ENCODE measurements around the gene TRDN. TPM values are rescaled to one million over a fixed set of nuclear protein-coding genes. Genes with fewer than 3 reads are reported as not detected.

Gene TRDN
- total RNA-seq, 1 experiment from 2014 or later: not detected

GRCh38 chr6:123201869-123202372 is 434.8 kb downstream of the TRDN start:
- H3K27ac ChIP-seq: no peak overlapping the region
- no peaks in the 10 kb centered on the region for H3K9me3 ChIP-seq (replicated peaks)
- no peaks in the 10 kb centered on the region for H3K36me3 ChIP-seq
- no peaks in the 10 kb centered on the region for H3K27me3 ChIP-seq (replicated peaks)
- H3K4me3 ChIP-seq: no peak overlapping the region
- no peak for DNase-seq (ENCODE audit: low read depth in 1 of 2, low spot score in 2 of 2)
- no peaks in the 10 kb centered on the region for H3K4me1 ChIP-seq (replicated peaks)

- DNase-seq (ENCODE audit: low read depth in 1 of 2, low spot score in 2 of 2): no peak
- H3K4me1 ChIP-seq (replicated peaks): no peaks in the 10 kb centered on the region
- H3K36me3 ChIP-seq: no peaks in the 10 kb centered on the region
- H3K4me3 ChIP-seq: no peak overlapping the region
- H3K27ac ChIP-seq: no peak overlapping the region
- no peaks in the 10 kb centered on the region for H3K9me3 ChIP-seq (replicated peaks)
- no peaks in the 10 kb centered on the region for H3K27me3 ChIP-seq (replicated peaks)
Measured at GRCh38 chr6:123193298-123193697, 443.5 kb downstream of the TRDN start.

GRCh38 chr6:123189816-123190215 is 446.9 kb downstream of the TRDN start:
- no peak for DNase-seq (ENCODE audit: low read depth in 1 of 2, low spot score in 2 of 2)
- H3K4me3 ChIP-seq: no peak overlapping the region
- H3K27me3 ChIP-seq (replicated peaks): no peaks in the 10 kb centered on the region
- no peaks in the 10 kb centered on the region for H3K4me1 ChIP-seq (replicated peaks)
- H3K9me3 ChIP-seq (replicated peaks): no peaks in the 10 kb centered on the region
- no peaks in the 10 kb centered on the region for H3K36me3 ChIP-seq
- no peak overlapping the region for H3K27ac ChIP-seq

GRCh38 chr6:123182998-123183397 is 453.8 kb downstream of the TRDN start:
- H3K4me1 ChIP-seq (replicated peaks): no peaks in the 10 kb centered on the region
- DNase-seq (ENCODE audit: low read depth in 1 of 2, low spot score in 2 of 2): no peak
- no peaks in the 10 kb centered on the region for H3K27me3 ChIP-seq (replicated peaks)
- H3K36me3 ChIP-seq: no peaks in the 10 kb centered on the region
- no peak overlapping the region for H3K27ac ChIP-seq
- 0 out of 2 replicates have a peak, but pooled peaks cover 4% of the 10 kb centered on the region for H3K9me3 ChIP-seq (replicated peaks)
- no peak overlapping the region for H3K4me3 ChIP-seq

GRCh38 chr6:123176706-123177105 is 460.0 kb downstream of the TRDN start:
- no peak overlapping the region for H3K4me3 ChIP-seq
- 0 out of 2 replicates have a peak, but pooled peaks cover 4% of the 10 kb centered on the region for H3K9me3 ChIP-seq (replicated peaks)
- H3K4me1 ChIP-seq (replicated peaks): no peaks in the 10 kb centered on the region
- no peak for DNase-seq (ENCODE audit: low read depth in 1 of 2, low spot score in 2 of 2)
- no peaks in the 10 kb centered on the region for H3K36me3 ChIP-seq
- no peak overlapping the region for H3K27ac ChIP-seq
- no peaks in the 10 kb centered on the region for H3K27me3 ChIP-seq (replicated peaks)

- Histone ChIP-seq H3K4me3 (no peak overlapping the region), H3K4me1 (replicated peaks) (no peaks in the 10 kb centered on the region), H3K27me3 (replicated peaks) (no peaks in the 10 kb centered on the region), H3K36me3 (no peaks in the 10 kb centered on the region), H3K27ac (no peak overlapping the region), H3K9me3 (replicated peaks) (no peaks in the 10 kb centered on the region)
- no peak for DNase-seq (ENCODE audit: low read depth in 1 of 2, low spot score in 2 of 2)
Measured at GRCh38 chr6:123171341-123172115, 465.2 kb downstream of the TRDN start.

- Histone ChIP-seq H3K27ac (no peak overlapping the region), H3K36me3 (no peaks in the 10 kb centered on the region), H3K4me1 (replicated peaks) (no peaks in the 10 kb centered on the region), H3K9me3 (replicated peaks) (no peaks in the 10 kb centered on the region), H3K27me3 (replicated peaks) (no peaks in the 10 kb centered on the region), H3K4me3 (no peak overlapping the region)
- DNase-seq (ENCODE audit: low read depth in 1 of 2, low spot score in 2 of 2): no peak
Measured at GRCh38 chr6:123169774-123170095, 467.0 kb downstream of the TRDN start.

DNA sequence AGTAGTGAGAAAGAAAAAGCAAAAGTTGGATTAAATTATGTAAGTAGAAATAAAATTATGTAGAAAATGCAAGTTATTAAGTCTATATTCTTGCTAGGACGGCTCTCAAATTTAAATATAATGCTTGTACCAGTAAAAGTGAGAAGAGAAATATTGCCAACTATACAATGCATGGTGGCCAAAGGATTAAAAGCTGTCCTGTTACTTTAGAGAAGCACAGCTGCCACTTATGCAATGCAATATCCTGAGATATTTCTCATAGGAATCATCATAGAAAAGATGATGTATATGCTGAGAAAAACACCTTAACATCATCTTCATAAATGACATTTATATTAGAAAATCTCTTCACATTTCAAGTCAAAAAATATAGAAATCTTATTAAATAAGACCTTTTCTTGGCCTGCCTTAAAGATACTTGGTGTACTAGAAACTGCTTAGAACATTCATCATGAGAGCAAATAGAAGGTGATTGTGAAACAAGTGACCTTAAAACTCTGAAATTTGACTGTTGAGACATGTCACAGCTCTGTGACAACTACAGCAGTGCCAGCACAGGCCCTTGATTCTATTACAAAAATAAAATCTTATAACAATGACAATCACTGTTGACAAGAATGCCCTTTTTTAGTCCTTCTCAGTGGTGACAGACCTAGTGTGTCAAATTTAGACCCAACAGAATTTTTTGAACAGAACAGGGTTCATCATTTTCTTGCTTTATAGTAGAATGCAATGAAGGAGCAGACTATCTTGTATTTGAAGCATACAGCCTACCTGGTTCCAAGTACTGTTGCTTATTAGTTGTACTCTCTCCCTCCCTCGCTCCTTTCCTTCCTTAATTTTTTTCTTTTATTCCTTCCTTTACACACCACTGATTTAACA is 467.6 kb downstream of the TRDN start:
- H3K9me3 ChIP-seq (replicated peaks): no peaks in the 10 kb centered on the region
- H3K4me1 ChIP-seq (replicated peaks): no peaks in the 10 kb centered on the region
- no peaks in the 10 kb centered on the region for H3K27me3 ChIP-seq (replicated peaks)
- no peak for DNase-seq (ENCODE audit: low read depth in 1 of 2, low spot score in 2 of 2)
- no peak overlapping the region for H3K27ac ChIP-seq
- no peaks in the 10 kb centered on the region for H3K36me3 ChIP-seq
- H3K4me3 ChIP-seq: no peak overlapping the region

GRCh38 chr6:123168466-123168865 is 468.3 kb downstream of the TRDN start:
- no peak for DNase-seq (ENCODE audit: low read depth in 1 of 2, low spot score in 2 of 2)
- Histone ChIP-seq H3K36me3 (no peaks in the 10 kb centered on the region), H3K9me3 (replicated peaks) (no peaks in the 10 kb centered on the region), H3K4me1 (replicated peaks) (no peaks in the 10 kb centered on the region), H3K27me3 (replicated peaks) (no peaks in the 10 kb centered on the region), H3K4me3 (no peak overlapping the region), H3K27ac (no peak overlapping the region)

Other genes with a start within 250 kb of the TRDN start
- gene NKAIN2, start 166.9 kb upstream of the TRDN start, total RNA-seq (2014; rRNA removed; shearing (Covaris generic)): not detected in 2 replicates

All from SJSA1 (cell line).